ENCODE results near the gene POMT1.

The POMT1 gene

GRCh38 chr9:131477816-131478419 is 24.8 kb upstream of the POMT1 start:
- DNase-seq = no peak

- DNase-seq = no peak
Measured at GRCh38 chr9:131478421-131478868, 24.3 kb upstream of the POMT1 start.

- DNase-seq = no peak
Measured at GRCh38 chr9:131478911-131479310, 23.8 kb upstream of the POMT1 start.

- no peak for DNase-seq
Measured at GRCh38 chr9:131480258-131480657, 22.5 kb upstream of the POMT1 start.

GRCh38 chr9:131481441-131482342 is 21.0 kb upstream of the POMT1 start:
- DNase-seq = no peak

GRCh38 chr9:131482343-131483006 is 20.2 kb upstream of the POMT1 start:
- no peak for DNase-seq

GRCh38 chr9:131483319-131484050 is 19.2 kb upstream of the POMT1 start:
- no peak for DNase-seq

GRCh38 chr9:131484051-131484445 is 18.7 kb upstream of the POMT1 start:
- DNase-seq = no peak

GRCh38 chr9:131484560-131485185 is 18.0 kb upstream of the POMT1 start:
- no peak for DNase-seq

- no peak for DNase-seq
Measured at GRCh38 chr9:131485206-131485605, 17.5 kb upstream of the POMT1 start.

- no peak for DNase-seq
Measured at GRCh38 chr9:131485728-131486422, 16.8 kb upstream of the POMT1 start.

- no peak for DNase-seq
Measured at GRCh38 chr9:131487001-131487400, 15.7 kb upstream of the POMT1 start.

- no peak for DNase-seq
Measured at GRCh38 chr9:131487621-131488031, 15.1 kb upstream of the POMT1 start.

- no peak for DNase-seq
Measured at GRCh38 chr9:131490514-131490913, 12.2 kb upstream of the POMT1 start.

GRCh38 chr9:131491001-131491710 is 11.6 kb upstream of the POMT1 start:
- DNase-seq = no peak

GRCh38 chr9:131492070-131492469 is 10.6 kb upstream of the POMT1 start:
- DNase-seq = no peak

GRCh38 chr9:131494296-131494870 is 8.3 kb upstream of the POMT1 start:
- no peak for DNase-seq

- no peak for DNase-seq
Measured at GRCh38 chr9:131495785-131496184, 6.9 kb upstream of the POMT1 start.

- DNase-seq = no peak
Measured at GRCh38 chr9:131496844-131497405, 5.8 kb upstream of the POMT1 start.

GRCh38 chr9:131499254-131499767 is 3.4 kb upstream of the POMT1 start:
- no peak for DNase-seq

Measured in NCI-H1436 treated with DMSO at 0.1 percent for 48 hours (cell line).